Adipose tissue (tissue), 3 donors: ENCODE measurements around the gene SETDB2. TPM values are rescaled to one million over a fixed set of nuclear protein-coding genes. Genes with fewer than 3 reads are reported as not detected.

ENCODE experiments used
- polyA plus RNA-seq, 3 donors: library from polyadenylated mRNA; stranded (reverse); fragments of 200-250 nt; gene quantifications; one replicate each; pipeline ENCODE4 v1.2.3, GENCODE V29; 2013
- donor health status: healthy with polysubstance abuse.
- donor health status: Bipolar disorder and iron deficiency.
- donor health status: healthy.

The SETDB2 gene
- polyA plus RNA-seq, 3 donors = 1.8 to 4.7 (median 2.5) TPM

Other genes with a start within 250 kb of the SETDB2 start
- gene MLNR, start 223.9 kb upstream of the SETDB2 start, polyA plus RNA-seq = under 1 TPM in 1 of 3 donors, not detected in 2; 0.06 TPM
- gene CDADC1, start 196.3 kb upstream of the SETDB2 start, polyA plus RNA-seq = 10 to 100 TPM in 1 of 3 donors, 1 to 10 TPM in 2; 2.5 to 10.3 (median 5.7) TPM
- 10 to 100 TPM in 1 of 3 donors, 1 to 10 TPM in 2; 3.8 to 22.6 (median 6.1) TPM for gene CAB39L, start 210 bp upstream of the SETDB2 start, polyA plus RNA-seq
- gene PHF11, start 51.7 kb downstream of the SETDB2 start, polyA plus RNA-seq = 10 to 100 TPM; 24.0 to 40.5 (median 27.3) TPM
- 1 to 10 TPM; 4.9 to 9.1 (median 6.4) TPM for gene RCBTB1, start 141.3 kb downstream of the SETDB2 start, polyA plus RNA-seq
- 1 to 10 TPM in 1 of 3 donors, under 1 TPM in 2; 0.18 to 4.2 (median 0.80) TPM for gene ARL11, start 184.2 kb downstream of the SETDB2 start, polyA plus RNA-seq
- 10 to 100 TPM; 29.7 to 53.3 (median 36.9) TPM for gene EBPL, start 247.2 kb downstream of the SETDB2 start, polyA plus RNA-seq